Erythroblast (primary cell): ENCODE data around the gene RPL11.

Experiments used
- GATA1 ChIP-seq: IDR thresholded peaks from 2 replicates; pipeline ENCODE4 v1.6.1; 2011; ENCODE audit warnings: low read depth, mild to moderate bottlenecking, control low read depth, low read length, moderate library complexity
- POLR2A ChIP-seq: IDR thresholded peaks from 2 replicates; pipeline ENCODE4 v1.6.1; 2011; ENCODE audit warnings: mild to moderate bottlenecking, low read length

DNA sequence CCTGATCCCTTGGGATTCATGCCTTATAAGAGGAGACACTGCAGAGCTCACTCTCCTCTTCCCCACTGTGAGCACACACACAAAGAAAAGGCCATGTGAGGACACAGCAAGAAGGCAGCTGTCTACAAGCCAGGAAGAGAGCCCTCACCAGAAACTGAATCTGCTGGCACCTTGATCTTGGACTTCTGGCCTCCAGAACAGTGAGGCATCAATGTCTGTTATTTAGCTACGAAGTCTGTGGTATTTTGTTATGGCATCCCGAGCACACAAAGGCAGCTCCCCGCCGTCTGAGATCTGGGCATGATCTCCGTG lies 47.1 kb upstream of the RPL11 start:
- TF ChIP-seq POLR2A (no peak), GATA1 (no peak)
